DND-41 (cell line): ENCODE results near the gene RNU1-4.
"Not testable (repeated sequence)": the region's sequence is repeated elsewhere in the genome, so short reads cannot be mapped to it uniquely, and the experiment has no call there.

Source experiments
- ATAC-seq: fragments of 200-7000 bp; cut with Tn5 transposase; 3 replicates; pipeline ENCODE4 v1.9.1; 2021; ENCODE audit warnings: low read depth; ENCODE audit not compliant: insufficient read depth
- DNase-seq: peaks from one replicate; pipeline ENCODE4 v3.0.0-alpha.2; 2020
- H2AFZ ChIP-seq: 2 replicates; pipeline ENCODE4 v1.6.0; 2012; ENCODE audit warnings: low read depth, low read length
- H3K27ac ChIP-seq: 2 replicates; pipeline ENCODE4 v1.5.1; 2012; ENCODE audit warnings: low read length, inconsistent platforms
- H3K27me3 ChIP-seq: fragments of 200-600 bp; sonication (generic); 2 replicates; pipeline ENCODE4 v1.6.0; 2012; ENCODE audit warnings: low read length, mild to moderate bottlenecking, inconsistent platforms; ENCODE audit not compliant: insufficient read depth, poor library complexity
- H3K36me3 ChIP-seq: 2 replicates; pipeline ENCODE4 v1.5.1; 2012; ENCODE audit warnings: low read length, inconsistent platforms; ENCODE audit not compliant: insufficient read depth
- H3K4me1 ChIP-seq: 2 replicates; pipeline ENCODE4 v1.5.1; 2012; ENCODE audit warnings: mild to moderate bottlenecking, low read length; ENCODE audit not compliant: insufficient read depth
- H3K4me2 ChIP-seq: 2 replicates; pipeline ENCODE4 v1.6.0; 2012; ENCODE audit warnings: mild to moderate bottlenecking, moderate library complexity, low read length, inconsistent platforms; ENCODE audit not compliant: insufficient read depth
- H3K4me3 ChIP-seq, 2 experiments: fragments of 200-600 bp in 1 of 2; shearing (Covaris generic) in 1 of 2; 2 replicates each; pipeline ENCODE4 v1.5.1; 2012 to 2016; ENCODE audit warnings: inconsistent platforms in 2 of 2, low read length in 2 of 2, mild to moderate bottlenecking in 2 of 2, low read depth in 1 of 2, moderate library complexity in 1 of 2
- H3K79me2 ChIP-seq: 2 replicates; pipeline ENCODE4 v1.6.0; 2012; ENCODE audit warnings: low read length, inconsistent platforms; ENCODE audit not compliant: insufficient read depth
- H3K9ac ChIP-seq: 2 replicates; pipeline ENCODE4 v1.6.0; 2012; ENCODE audit warnings: low read depth, mild to moderate bottlenecking, inconsistent platforms, low read length, moderate library complexity
- H3K9me3 ChIP-seq: 2 replicates; pipeline ENCODE4 v1.5.1; 2012; ENCODE audit warnings: low read length, moderate library complexity, mild to moderate bottlenecking, inconsistent platforms; ENCODE audit not compliant: insufficient read depth, severe bottlenecking
- H4K20me1 ChIP-seq: 2 replicates; pipeline ENCODE4 v1.6.0; 2012; ENCODE audit warnings: low read length; ENCODE audit not compliant: insufficient read depth

The RNU1-4 gene

DNA sequence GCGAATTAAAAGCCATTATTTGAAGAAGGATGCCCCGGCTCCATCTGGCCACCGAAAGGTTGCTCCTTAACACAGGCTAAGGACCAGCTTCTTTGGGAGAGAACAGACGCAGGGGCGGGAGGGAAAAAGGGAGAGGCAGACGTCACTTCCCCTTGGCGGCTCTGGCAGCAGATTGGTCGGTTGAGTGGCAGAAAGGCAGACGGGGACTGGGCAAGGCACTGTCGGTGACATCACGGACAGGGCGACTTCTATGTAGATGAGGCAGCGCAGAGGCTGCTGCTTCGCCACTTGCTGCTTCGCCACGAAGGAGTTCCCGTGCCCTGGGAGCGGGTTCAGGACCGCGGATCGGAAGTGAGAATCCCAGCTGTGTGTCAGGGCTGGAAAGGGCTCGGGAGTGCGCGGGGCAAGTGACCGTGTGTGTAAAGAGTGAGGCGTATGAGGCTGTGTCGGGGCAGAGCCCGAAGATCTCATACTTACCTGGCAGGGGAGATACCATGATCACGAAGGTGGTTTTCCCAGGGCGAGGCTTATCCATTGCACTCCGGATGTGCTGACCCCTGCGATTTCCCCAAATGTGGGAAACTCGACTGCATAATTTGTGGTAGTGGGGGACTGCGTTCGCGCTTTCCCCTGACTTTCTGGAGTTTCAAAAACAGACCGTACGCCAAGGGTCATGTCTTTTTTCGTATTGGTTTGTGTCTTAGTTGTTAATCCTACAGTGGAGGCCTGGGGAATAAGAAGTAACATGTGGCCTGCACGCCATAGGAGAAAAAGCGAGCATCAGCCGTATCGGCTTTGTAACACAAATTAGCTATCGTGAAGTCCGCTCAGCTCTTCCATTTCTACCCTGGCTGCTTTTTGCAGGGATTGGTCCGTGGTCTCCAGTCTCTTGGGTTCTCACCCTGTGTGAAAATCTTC, at the start of gene RNU1-4:
TSS of gene RNU1-4 (plus strand) at position 470 of the 918 bp plus-strand sequence.
- H3K27me3 ChIP-seq, H3K36me3 ChIP-seq, H3K27ac ChIP-seq, H3K4me3 ChIP-seq, H3K4me1 ChIP-seq, H3K9me3 ChIP-seq, H3K4me2 ChIP-seq, H4K20me1 ChIP-seq, H3K9ac ChIP-seq, H3K79me2 ChIP-seq, DNase-seq, H2AFZ ChIP-seq: not testable (repeated sequence)
- peak; percentile 99 for ATAC-seq

DNA sequence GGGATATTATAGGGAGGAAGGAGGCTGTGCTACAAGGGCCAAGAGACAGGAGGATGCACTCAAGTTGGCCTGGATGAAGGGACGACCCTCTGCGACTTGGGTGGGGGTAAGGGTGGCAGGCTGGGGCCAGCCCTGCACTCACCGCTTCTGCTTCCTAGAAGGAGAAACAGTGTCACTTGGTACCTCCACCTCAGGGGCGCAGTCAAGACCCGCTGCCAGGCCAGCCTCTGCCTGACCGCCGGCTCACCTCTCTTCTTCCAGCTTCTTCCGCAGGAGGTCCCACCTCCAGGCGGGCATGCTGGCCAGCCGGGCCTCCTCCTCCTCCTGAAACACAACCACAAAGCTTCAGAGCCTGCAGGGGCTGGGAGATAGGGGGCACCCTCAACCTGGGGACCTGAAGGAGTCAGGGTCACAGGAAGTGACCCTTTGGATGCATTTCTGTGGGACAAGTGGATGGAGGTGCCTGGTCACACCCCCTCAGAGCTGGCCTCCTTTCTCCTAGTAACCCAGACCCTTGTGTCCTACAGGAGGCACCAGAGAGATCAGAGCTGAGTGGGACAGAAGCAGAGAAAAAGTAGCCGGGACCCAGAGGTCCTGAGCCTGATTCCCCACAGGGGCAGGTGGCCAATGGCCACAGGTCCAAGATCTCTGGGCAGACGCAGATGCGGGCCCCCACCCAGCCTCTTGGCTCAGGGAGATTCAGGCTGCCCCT, 49.2 kb upstream of the RNU1-4 start:
- H4K20me1 ChIP-seq, DNase-seq, H3K9ac ChIP-seq, H3K4me2 ChIP-seq, H2AFZ ChIP-seq, ATAC-seq, H3K27me3 ChIP-seq, H3K36me3 ChIP-seq, H3K4me1 ChIP-seq, H3K27ac ChIP-seq, H3K9me3 ChIP-seq, H3K79me2 ChIP-seq, H3K4me3 ChIP-seq: not testable (repeated sequence)

DNA sequence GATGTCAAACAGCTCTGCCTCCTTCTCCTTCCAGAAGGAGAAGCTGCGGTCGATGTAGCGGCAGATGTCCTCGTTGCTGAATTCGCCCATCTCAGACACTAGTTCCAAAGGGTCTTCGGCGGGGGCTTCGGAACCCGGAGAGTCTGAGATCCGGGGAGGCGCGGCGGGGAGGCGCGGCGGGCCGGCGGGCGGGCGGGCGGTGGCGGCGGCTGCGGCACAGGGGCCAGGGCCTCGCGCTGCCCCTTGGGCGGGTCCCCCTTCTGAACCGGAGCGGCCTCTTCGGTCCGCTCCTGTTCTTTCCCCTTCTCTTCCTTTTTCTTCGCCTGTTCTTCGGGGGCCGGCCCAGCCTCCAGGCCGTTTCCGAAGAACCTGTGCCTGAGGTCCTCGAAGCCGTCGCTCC, 48.0 kb upstream of the RNU1-4 start:
- H3K27ac ChIP-seq, H3K4me3 ChIP-seq, H2AFZ ChIP-seq, H3K36me3 ChIP-seq, H3K9ac ChIP-seq, H3K4me1 ChIP-seq, H3K79me2 ChIP-seq, DNase-seq, H4K20me1 ChIP-seq, H3K27me3 ChIP-seq, H3K4me2 ChIP-seq, ATAC-seq, H3K9me3 ChIP-seq: not testable (repeated sequence)

DNA sequence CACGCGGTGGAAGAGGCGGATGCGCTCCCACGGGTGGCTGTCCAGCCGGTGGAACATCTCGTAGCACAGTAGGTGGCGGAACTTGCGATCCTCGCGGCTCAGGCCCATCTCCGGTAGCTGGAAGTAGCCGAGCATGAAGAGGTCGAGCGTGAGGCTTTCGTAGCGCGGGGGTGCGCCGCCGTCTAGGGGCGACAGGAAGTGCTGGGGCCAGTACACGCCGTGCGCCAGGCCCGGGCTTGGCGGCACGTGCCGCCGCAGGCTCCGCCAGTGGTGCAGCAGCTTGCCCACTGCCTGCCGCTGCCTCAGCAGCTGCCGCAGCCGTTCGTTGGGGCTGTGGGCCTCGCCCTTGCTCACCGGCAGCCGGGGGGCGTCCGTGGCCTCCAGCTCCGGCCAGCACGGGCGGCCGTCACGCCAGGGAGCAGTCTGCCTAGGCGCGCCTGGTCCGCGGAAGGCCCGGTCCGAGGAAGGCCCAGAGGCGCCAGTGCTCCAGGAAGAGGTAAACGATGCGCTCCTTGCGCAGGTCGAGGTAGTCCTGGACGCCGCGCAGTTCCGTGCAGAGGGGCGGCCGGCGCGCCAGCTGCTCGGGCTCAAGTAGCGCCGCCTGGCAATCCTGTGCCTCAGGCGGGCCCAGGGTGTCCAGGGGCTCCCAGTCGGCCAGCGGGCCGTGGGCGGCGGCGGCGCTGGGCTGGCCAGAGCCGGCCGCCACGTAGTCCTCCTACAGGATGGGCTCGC, 47.4 kb upstream of the RNU1-4 start:
- H3K4me3 ChIP-seq, H3K79me2 ChIP-seq, H3K9me3 ChIP-seq, DNase-seq, ATAC-seq, H3K9ac ChIP-seq, H3K27ac ChIP-seq, H3K27me3 ChIP-seq, H3K4me1 ChIP-seq, H3K36me3 ChIP-seq, H2AFZ ChIP-seq, H3K4me2 ChIP-seq, H4K20me1 ChIP-seq: not testable (repeated sequence)

DNA sequence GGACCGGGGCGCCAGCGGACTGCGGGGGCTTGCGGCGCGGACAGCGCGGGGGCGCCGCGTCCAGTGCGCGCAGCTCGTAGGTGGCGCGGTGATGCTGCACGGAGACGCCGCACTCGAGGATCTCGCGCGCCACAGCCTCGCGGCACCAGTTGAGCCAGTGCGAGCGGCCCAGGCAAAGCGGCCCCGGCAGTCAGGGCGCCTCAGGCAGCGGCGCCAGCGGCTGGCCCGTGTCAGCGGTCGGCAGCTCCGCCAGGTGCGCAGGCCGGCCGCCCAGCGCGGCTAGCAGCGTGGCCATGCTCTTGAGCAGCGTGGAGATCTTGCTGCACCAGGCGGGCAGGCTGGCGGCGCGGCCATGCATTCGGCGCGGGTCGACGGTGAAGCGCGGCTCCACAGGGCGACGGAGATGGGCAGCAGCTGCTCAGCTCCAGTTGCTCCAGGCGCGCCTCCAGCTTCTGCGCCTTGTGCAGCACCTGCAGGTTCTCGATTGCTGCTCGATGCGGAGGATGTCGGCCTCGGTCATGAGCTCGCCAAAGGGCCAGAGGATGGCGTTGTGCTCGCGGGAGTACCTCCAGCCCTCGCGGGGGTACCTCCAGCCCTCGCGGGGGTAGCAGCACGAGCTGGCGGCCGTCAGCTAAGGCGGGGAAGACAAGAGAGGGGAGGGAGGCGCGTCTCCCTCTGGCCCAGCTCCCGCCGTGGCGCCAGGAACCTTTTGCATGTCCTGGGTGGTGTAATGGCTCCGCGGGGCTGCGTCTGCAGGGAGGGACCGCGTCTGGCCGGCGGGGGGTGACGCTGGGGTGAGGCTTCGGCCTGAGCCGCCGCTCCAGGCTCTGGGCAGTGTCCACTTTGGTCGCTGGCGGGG, 46.6 kb upstream of the RNU1-4 start:
- not testable (repeated sequence) for H3K9me3 ChIP-seq, H3K27me3 ChIP-seq, H2AFZ ChIP-seq, H3K4me2 ChIP-seq, H4K20me1 ChIP-seq, H3K79me2 ChIP-seq, H3K4me1 ChIP-seq, H3K9ac ChIP-seq, H3K27ac ChIP-seq, H3K4me3 ChIP-seq, ATAC-seq, DNase-seq, H3K36me3 ChIP-seq

DNA sequence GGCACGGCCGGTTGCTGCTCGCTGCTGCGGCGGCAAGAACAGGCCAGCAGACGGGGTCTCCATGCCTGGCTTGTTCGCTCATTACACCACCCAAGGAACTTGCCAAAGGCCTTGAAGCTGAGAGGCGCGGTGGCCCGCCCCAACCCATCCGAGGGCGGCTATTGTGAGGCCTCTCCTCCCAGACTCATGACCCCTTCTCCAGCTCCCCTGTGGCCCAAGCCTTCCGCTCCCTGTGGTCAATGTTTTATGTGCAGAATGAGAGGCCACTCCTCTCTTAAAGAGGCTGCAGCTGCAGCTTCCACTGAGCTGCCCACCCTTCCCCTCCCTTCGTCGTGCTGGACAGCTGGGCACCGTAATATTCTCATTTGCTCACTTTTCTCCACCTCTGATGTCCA, 46.0 kb upstream of the RNU1-4 start:
- not testable (repeated sequence) for ATAC-seq, H3K4me2 ChIP-seq, H4K20me1 ChIP-seq, H3K36me3 ChIP-seq, DNase-seq, H3K79me2 ChIP-seq, H3K27me3 ChIP-seq, H3K27ac ChIP-seq, H3K9me3 ChIP-seq, H3K9ac ChIP-seq, H3K4me1 ChIP-seq, H3K4me3 ChIP-seq, H2AFZ ChIP-seq

DNA sequence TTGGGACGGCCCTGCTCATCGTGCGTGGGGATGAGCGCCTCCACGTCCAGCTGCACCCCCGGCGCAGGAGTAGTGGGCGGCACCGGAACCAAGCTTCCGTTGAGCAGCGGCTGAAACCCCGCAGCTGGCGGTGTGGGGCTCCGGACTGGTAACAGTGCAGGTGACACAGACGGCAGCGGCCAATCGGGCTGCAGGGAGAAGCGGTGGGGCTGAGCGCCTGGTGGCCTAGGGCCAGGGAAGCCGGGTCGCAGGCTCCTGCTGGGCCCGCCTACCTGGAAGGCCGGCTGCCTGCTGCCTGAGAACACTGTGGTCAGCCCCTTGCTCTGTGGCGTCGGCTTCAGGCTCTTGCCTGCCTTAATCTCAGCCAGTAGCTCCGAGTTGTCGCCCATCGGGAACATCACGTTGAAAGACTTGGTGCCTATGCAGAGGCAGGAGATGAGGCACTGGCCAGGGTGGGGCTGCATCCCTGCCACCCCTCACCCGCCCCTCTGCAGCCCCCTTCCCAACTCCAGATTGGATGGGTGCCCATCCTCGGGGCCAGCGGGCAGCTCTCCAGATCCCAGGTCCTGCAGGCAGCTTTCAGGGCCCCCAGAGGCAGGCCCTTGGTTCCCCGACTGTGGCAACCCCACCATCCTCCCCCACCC, 43.7 kb upstream of the RNU1-4 start:
- H3K9me3 ChIP-seq, H4K20me1 ChIP-seq, H3K4me2 ChIP-seq, H3K27me3 ChIP-seq, H3K27ac ChIP-seq, H3K9ac ChIP-seq, H3K79me2 ChIP-seq, H3K4me1 ChIP-seq, H2AFZ ChIP-seq, H3K4me3 ChIP-seq, H3K36me3 ChIP-seq, DNase-seq: not testable (repeated sequence)
- ATAC-seq: peak; percentile 42; the same call in 1 of the 3 replicates
